ACC112 (cell line): Measurements from ENCODE around the gene ZNF665.
"Not testable (repeated sequence)": the region's sequence is repeated elsewhere in the genome, so short reads cannot be mapped to it uniquely, and the experiment has no call there.

Source experiments
- H2AFZ ChIP-seq: fragments of 200-600 bp; sonication (generic); one replicate; pipeline ENCODE4 v1.6.0; 2017; ENCODE audit warnings: antibody characterized with exemption, low read length; ENCODE audit not compliant: unreplicated experiment
- H3K27ac ChIP-seq: fragments of 200-600 bp; sonication (generic); 2 replicates; pipeline ENCODE4 v1.5.1; 2014; ENCODE audit warnings: low read depth, mild to moderate bottlenecking, antibody characterized with exemption, low read length, moderate library complexity
- H3K27me3 ChIP-seq: fragments of 200-600 bp; sonication (generic); 2 replicates; pipeline ENCODE4 v1.6.1; 2014; ENCODE audit warnings: mild to moderate bottlenecking, antibody characterized with exemption, low read length, moderate library complexity, mixed read lengths; ENCODE audit not compliant: insufficient read depth
- H3K36me3 ChIP-seq: fragments of 200-600 bp; sonication (generic); 2 replicates; pipeline ENCODE4 v1.6.1; 2016; ENCODE audit warnings: mild to moderate bottlenecking, antibody characterized with exemption, low read length, moderate library complexity, mixed read lengths; ENCODE audit not compliant: insufficient read depth
- H3K4me1 ChIP-seq: fragments of 200-600 bp; sonication (generic); one replicate; pipeline ENCODE4 v1.6.1; 2016; ENCODE audit warnings: low read length, mixed read lengths; ENCODE audit not compliant: insufficient read depth, unreplicated experiment, control insufficient read depth
- H3K4me3 ChIP-seq: fragments of 200-600 bp; sonication (generic); 2 replicates; pipeline ENCODE4 v1.5.1; 2014; ENCODE audit warnings: mild to moderate bottlenecking, low read depth, low read length
- H3K79me2 ChIP-seq: fragments of 200-600 bp; sonication (generic); one replicate; pipeline ENCODE4 v1.6.0; 2016; ENCODE audit warnings: low read length; ENCODE audit not compliant: control insufficient read depth, unreplicated experiment, insufficient read depth

Gene ZNF665

DNA sequence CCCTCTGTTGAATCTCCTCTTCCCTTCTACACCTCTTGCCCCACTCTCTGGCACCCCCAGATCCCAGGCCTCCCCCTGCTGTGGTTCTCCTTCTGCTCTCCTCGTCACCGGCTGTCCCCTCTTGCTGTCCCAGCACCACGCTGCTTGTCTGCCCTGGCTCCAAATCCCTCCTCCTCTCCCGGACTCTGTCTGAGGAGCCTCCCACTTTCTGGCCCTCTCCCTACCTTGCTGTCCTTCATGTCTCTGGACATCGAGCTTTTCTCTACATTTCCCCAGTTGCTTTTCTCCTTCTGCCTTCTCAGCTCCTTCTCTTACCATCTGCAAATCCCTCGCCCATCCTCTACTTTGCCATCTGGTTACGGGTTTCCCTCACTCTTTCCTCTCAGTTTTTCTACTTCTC lies 35.5 kb downstream of the ZNF665 start:
- no peak overlapping the region for H3K27ac ChIP-seq
- H3K27me3 ChIP-seq = no peaks in the 10 kb centered on the region
- H3K79me2 ChIP-seq = peaks cover 22% of the 10 kb centered on the region
- H3K4me3 ChIP-seq = peak overlapping the region; percentile 90
- H2AFZ ChIP-seq = no peak overlapping the region
- peaks cover 4% of the 10 kb centered on the region for H3K4me1 ChIP-seq
- H3K36me3 ChIP-seq = peaks cover 7% of the 10 kb centered on the region

DNA sequence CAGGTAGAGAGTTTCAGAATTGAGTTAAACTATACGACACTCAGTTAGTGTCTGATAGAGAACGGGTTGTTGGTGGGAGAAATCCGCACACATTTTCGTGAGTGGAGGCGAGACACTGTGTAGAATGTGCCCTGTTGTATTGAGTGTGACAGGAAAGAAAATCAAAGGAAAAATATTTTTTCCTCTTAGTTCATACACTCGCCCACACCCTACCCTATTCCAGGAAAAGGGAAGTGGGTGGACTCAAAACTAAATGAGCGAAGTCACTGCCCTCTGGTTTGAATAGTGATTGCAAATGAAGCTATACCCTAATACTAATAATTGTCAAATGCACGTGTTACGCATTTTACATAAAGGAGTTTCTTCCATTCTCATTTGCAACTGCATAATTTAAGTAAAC lies 36.3 kb downstream of the ZNF665 start:
- peaks cover 7% of the 10 kb centered on the region for H3K36me3 ChIP-seq
- H3K4me3 ChIP-seq = peak overlapping the region; percentile 90
- peaks cover 4% of the 10 kb centered on the region for H3K4me1 ChIP-seq
- no peaks in the 10 kb centered on the region for H3K27me3 ChIP-seq
- no peak overlapping the region for H2AFZ ChIP-seq
- no peak overlapping the region for H3K27ac ChIP-seq
- H3K79me2 ChIP-seq = peaks cover 22% of the 10 kb centered on the region

DNA sequence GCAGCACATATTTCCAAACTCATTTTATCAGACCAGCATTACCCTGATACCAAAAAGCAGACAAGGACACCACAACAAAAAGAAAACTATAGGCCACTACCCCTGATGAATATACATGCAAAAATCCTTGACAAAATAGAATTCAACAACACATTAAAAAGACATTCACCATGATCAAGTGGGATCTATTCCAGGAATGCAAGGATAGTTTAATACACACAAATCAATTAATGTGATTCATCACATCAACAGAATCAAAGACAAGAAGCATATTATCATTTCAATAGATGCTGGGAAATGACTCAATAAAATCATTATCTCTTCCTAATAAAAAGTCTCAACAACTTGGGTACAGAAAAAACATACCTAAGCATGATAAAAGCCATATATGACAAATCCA lies 45.5 kb downstream of the ZNF665 start:
- H2AFZ ChIP-seq = no peak overlapping the region
- H3K27me3 ChIP-seq = no peaks in the 10 kb centered on the region
- H3K4me1 ChIP-seq = no peaks in the 10 kb centered on the region
- peaks cover 6% of the 10 kb centered on the region for H3K79me2 ChIP-seq
- H3K36me3 ChIP-seq = peaks cover 62% of the 10 kb centered on the region
- H3K27ac ChIP-seq = no peak overlapping the region
- H3K4me3 ChIP-seq = no peak overlapping the region

- Histone ChIP-seq H2AFZ (no peak overlapping the region), H3K36me3 (peaks cover 40% of the 10 kb centered on the region), H3K79me2 (no peaks in the 10 kb centered on the region), H3K4me3 (no peak overlapping the region), H3K27me3 (no peaks in the 10 kb centered on the region), H3K4me1 (no peaks in the 10 kb centered on the region), H3K27ac (no peak overlapping the region)
Observed at GRCh38 chr19:53140351-53140750, 52.8 kb downstream of the ZNF665 start.

DNA sequence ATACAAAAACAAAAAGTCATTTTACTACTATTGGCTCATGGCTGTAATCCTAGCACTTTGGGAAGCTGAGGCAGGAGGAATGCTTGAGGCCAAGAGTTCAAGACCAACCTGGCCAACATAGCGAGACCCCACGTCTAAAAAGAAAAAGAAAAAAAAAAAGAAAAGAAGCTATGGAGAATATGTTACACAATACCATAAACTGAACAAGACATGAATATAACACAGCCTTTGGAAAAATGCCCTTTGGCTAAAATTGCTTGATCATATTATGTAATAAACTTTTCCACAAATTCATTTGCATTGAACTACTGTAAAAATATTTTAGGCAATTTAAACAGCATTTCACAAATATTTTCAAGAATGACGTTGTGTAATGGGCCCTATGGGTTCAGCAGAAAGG lies 56.7 kb downstream of the ZNF665 start:
- H3K36me3 ChIP-seq = peaks cover 12% of the 10 kb centered on the region
- H2AFZ ChIP-seq = no peak overlapping the region
- H3K27ac ChIP-seq = no peak overlapping the region
- peaks cover 6% of the 10 kb centered on the region for H3K4me1 ChIP-seq
- H3K27me3 ChIP-seq = no peaks in the 10 kb centered on the region
- no peak overlapping the region for H3K4me3 ChIP-seq
- peaks cover 8% of the 10 kb centered on the region for H3K79me2 ChIP-seq

GRCh38 chr19:53132141-53132991 lies 60.8 kb downstream of the ZNF665 start, which contains the start of gene ZNF415:
ZNF415 (minus strand) TSS chr19:53132910; CDS start chr19:53122676, 10,234 bp downstream.
- H3K4me1 ChIP-seq = peaks cover 10% of the 10 kb centered on the region
- peaks cover 15% of the 10 kb centered on the region for H3K79me2 ChIP-seq
- H3K4me3 ChIP-seq = peak within 1 kb of the TSS; percentile 93
- H3K36me3 ChIP-seq = no peaks in the 10 kb centered on the region
- peak within 1 kb of the TSS; percentile 75 for H2AFZ ChIP-seq
- H3K27me3 ChIP-seq = no peaks in the 10 kb centered on the region
- peak within 1 kb of the TSS; percentile 38; the same call in 1 of the 2 replicates for H3K27ac ChIP-seq

GRCh38 chr19:53131727-53132126 lies 61.4 kb downstream of the ZNF665 start:
- Histone ChIP-seq H3K79me2 (peaks cover 15% of the 10 kb centered on the region), H3K4me1 (peaks cover 10% of the 10 kb centered on the region), H3K27ac (no peak overlapping the region), H3K4me3 (peak overlapping the region; percentile 93), H3K36me3 (no peaks in the 10 kb centered on the region), H2AFZ (peak overlapping the region; percentile 75), H3K27me3 (no peaks in the 10 kb centered on the region)

DNA sequence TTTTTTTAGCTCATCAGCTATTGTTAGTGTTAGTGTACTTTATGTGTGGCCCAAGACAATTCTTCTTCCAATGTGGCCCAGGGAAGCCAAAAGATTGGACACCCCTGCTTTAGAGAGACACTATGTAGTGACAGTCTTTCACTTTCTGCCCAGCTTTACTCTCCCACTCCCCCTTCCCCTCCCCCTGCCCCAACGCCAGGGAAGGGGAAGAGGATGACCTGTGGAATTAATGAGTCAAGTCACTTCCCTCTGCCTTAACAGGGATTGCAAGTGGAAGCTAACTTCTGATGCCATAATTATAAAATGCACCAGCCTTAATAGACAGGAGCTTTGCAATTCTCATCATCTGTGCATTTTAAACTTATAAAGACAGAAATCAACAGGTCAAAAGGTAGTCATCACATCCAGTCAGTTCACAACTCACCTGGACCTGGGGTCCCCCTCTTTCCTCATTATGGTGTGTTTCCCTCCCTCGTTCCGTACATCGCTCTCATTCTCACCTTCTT lies 62.0 kb downstream of the ZNF665 start:
- Histone ChIP-seq H3K4me3 (peak overlapping the region; percentile 93; the same call in 1 of the 2 replicates), H3K4me1 (peaks cover 10% of the 10 kb centered on the region), H3K36me3 (no peaks in the 10 kb centered on the region), H2AFZ (no peak overlapping the region), H3K27ac (no peak overlapping the region), H3K27me3 (no peaks in the 10 kb centered on the region), H3K79me2 (peaks cover 15% of the 10 kb centered on the region)

DNA sequence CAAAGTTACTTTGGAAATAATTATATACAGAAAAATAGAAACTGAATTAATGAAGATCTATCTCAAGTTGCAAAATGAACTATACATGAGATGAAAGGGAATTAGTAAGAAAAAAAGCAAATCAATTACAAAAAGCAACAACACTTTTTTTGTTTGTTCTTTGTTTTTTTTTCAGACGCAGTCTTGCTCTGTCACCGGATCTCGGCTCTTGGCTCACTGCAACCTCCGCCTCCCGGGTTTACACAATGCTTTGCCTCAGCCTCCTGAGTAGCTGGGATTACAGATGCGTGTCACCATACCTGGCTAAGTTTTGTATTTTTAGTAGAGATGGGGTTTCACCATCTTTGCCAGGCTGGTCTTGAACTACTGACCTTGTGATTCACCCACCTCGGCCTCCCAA lies 62.7 kb downstream of the ZNF665 start:
- Histone ChIP-seq H3K27me3 (no peaks in the 10 kb centered on the region), H3K4me3 (no peak overlapping the region), H3K79me2 (peaks cover 15% of the 10 kb centered on the region), H3K4me1 (peaks cover 10% of the 10 kb centered on the region), H2AFZ (no peak overlapping the region), H3K36me3 (no peaks in the 10 kb centered on the region), H3K27ac (no peak overlapping the region)

DNA sequence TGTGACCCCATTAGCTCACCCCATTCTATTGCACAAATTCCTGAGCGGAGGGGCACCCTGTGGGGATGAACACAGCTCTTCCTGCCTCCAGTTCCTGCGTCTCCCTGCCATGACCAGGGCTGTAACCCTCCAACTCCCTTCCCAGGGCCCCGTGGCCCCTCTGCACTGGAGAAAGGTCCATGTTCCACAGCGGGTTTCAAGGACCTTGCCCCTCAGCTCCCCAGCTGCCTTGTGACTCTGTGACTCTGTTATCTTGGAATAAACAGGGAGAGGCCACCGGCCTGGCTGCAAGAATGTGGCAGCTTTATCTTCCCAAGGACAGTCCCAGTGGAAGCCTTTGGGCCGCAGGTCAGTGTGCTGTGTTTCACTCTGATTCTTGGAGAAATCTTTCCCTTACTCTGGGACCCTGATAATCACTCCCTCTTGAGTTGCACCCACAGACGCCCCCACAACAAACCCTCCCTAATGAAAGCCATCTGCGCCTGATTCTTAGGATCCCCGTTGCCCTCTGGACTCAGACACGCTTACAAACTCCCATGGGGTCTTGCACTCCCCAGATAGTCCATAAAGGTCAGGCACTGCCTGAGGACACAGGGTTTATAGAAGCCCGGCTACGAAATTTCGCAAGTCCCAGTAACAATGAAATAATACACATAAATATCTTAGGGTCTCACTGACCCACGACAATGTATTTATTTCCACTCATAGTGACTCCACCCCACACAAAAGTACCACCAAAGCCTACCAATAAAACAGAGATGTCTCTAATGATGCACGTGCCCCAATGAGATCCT lies 66.2 kb downstream of the ZNF665 start:
- H3K27ac ChIP-seq, H3K4me3 ChIP-seq, H2AFZ ChIP-seq, H3K27me3 ChIP-seq, H3K4me1 ChIP-seq, H3K36me3 ChIP-seq: not testable (repeated sequence)
- H3K79me2 ChIP-seq = peaks cover 11% of the 10 kb centered on the region
